Aorta (tissue), 5 donors: ENCODE measurements around the gene SMIM23. TPM values are rescaled to one million over a fixed set of nuclear protein-coding genes. Genes with fewer than 3 reads are reported as not detected.
"Not testable (repeated sequence)": the region's sequence is repeated elsewhere in the genome, so short reads cannot be mapped to it uniquely, and the experiment has no call there.

Experiments
- ATAC-seq: fragments of 200-7000 bp; cut with Tn5 transposase; one replicate; pipeline ENCODE4 v1.9.1; 2022; ENCODE audit warnings: moderate library complexity; ENCODE audit not compliant: low FRiP score
- DNase-seq, 2 donors: peaks; one replicate each; pipeline ENCODE4 v3.0.0-alpha.2; 2020
- H3K27ac ChIP-seq, 2 donors: one replicate each; pipeline ENCODE4 v1.5.1; 2013; ENCODE audit warnings: low read length in 2 of 2, mild to moderate bottlenecking in 2 of 2, moderate library complexity in 2 of 2, control low read depth in 1 of 2, inconsistent platforms in 1 of 2, low read depth in 1 of 2
- H3K27me3 ChIP-seq, 2 donors: one replicate each; pipeline ENCODE4 v1.6.1; 2013; ENCODE audit warnings: control low read depth in 1 of 2, low read length in 1 of 2, mild to moderate bottlenecking in 1 of 2, moderate library complexity in 1 of 2; ENCODE audit not compliant: insufficient read depth in 2 of 2, control insufficient read depth in 1 of 2
- H3K36me3 ChIP-seq, 2 donors: one replicate each; pipeline ENCODE4 v1.6.1; 2013; ENCODE audit warnings: control low read depth in 1 of 2, low read length in 1 of 2, mild to moderate bottlenecking in 1 of 2; ENCODE audit not compliant: insufficient read depth in 2 of 2, control insufficient read depth in 1 of 2
- H3K4me1 ChIP-seq, 2 donors: one replicate each; pipeline ENCODE4 v1.6.1; 2013; ENCODE audit warnings: low read length in 2 of 2, control low read depth in 1 of 2, mild to moderate bottlenecking in 1 of 2, moderate library complexity in 1 of 2; ENCODE audit not compliant: insufficient read depth in 2 of 2, control insufficient read depth in 1 of 2
- H3K4me3 ChIP-seq, 2 donors: one replicate each; pipeline ENCODE4 v1.5.1; 2013; ENCODE audit warnings: low read length in 2 of 2, control low read depth in 1 of 2, mild to moderate bottlenecking in 1 of 2
- H3K9me3 ChIP-seq: one replicate; pipeline ENCODE4 v1.6.1; 2013; ENCODE audit warnings: mild to moderate bottlenecking, low read length; ENCODE audit not compliant: control insufficient read depth
- WGBS, 2 donors: extraction: QIAGEN DNeasy Blood & Tissue Kit; methylation state at CpG; one replicate each; pipeline ENCODE4 v1.1.7; 2013; 5-methylcytosine and 5-hydroxymethylcytosine counted together
- intact Hi-C, 2 donors: fragments of 100-400 bp; cut with DNase I; formaldehyde crosslinking; loops; one replicate each; pipeline versions ENCODE4 v1.14.2 to v1.15.0; 2022
- polyA plus RNA-seq, 2 donors: library from polyadenylated mRNA; stranded (reverse); fragments of 200-250 nt; gene quantifications; one replicate each; pipeline ENCODE4 v1.2.3, GENCODE V29; 2013
- total RNA-seq, 2 donors: library from RNA; stranded (reverse); fragmentation: NEBNext Ultra II Directional; extraction: Animal tissue kit (Norgen Biotek cat#: 25700); gene quantifications; one replicate each; pipeline ENCODE4 v1.2.1, GENCODE V29; 2021
- donor health status: healthy with polysubstance abuse.
- donor health status: Bipolar disorder and iron deficiency.
- donor health status: DM: no; HTN: no; CAD: no.
- donor health status: DM: no; HTN: no; CAD: no.
- donor health status: DM: yes; HTN: yes; CAD: no.

Gene SMIM23
- total and polyA plus RNA-seq, 4 donors: not detected

GRCh38 chr5:171781744-171782143 lies 3.9 kb upstream of the SMIM23 start:
- intact Hi-C loops, ATAC-seq, H3K4me1 ChIP-seq, H3K27ac ChIP-seq, H3K36me3 ChIP-seq, H3K4me3 ChIP-seq, H3K27me3 ChIP-seq, H3K9me3 ChIP-seq, DNase-seq: not testable (repeated sequence)
- 82 to 84% methylated on average over 4 of the region's 4 CpGs for WGBS, 2 donors

GRCh38 chr5:171782332-171782966 lies 3.2 kb upstream of the SMIM23 start:
- no peaks in the 10 kb centered on the region for H3K4me1 ChIP-seq
- H3K27me3 ChIP-seq: no peaks in the 10 kb centered on the region
- WGBS, 2 donors: 70 to 73% methylated on average over 18 of the region's 18 CpGs
- intact Hi-C loops: no loop called here
- H3K9me3 ChIP-seq: peaks cover 4% of the 10 kb centered on the region
- no peak for DNase-seq
- H3K36me3 ChIP-seq: no peaks in the 10 kb centered on the region
- H3K4me3 ChIP-seq: no peak overlapping the region
- no peak for ATAC-seq
- H3K27ac ChIP-seq: no peak overlapping the region

GRCh38 chr5:171783051-171783450 lies 2.6 kb upstream of the SMIM23 start:
- Histone ChIP-seq H3K36me3 (no peaks in the 10 kb centered on the region), H3K4me1 (no peaks in the 10 kb centered on the region), H3K27me3 (no peaks in the 10 kb centered on the region), H3K9me3 (peaks cover 4% of the 10 kb centered on the region), H3K4me3 (no peak overlapping the region), H3K27ac (no peak overlapping the region)
- 45 to 53% methylated on average over 2 of the region's 2 CpGs for WGBS, 2 donors
- ATAC-seq (no peak), DNase-seq (no peak)
- intact Hi-C loops: no loop called here

DNA sequence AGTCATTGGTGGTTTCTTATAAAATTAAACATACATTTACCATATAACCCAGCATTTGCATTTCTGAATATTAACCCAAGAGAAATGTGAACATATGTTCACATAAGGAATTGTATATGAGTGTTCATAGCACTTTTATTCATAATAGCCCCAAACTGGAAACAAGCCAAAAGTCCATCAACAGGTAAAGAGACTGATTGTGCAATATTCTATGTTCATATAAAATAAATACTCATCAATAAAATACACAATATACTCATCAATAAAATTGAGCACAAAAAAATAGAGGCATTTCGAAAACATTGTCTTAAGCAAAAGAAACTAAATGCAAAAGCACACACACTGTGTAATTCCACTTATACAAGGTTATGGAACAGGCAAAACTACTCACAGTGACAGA lies 3.7 kb downstream of the SMIM23 start:
- Histone ChIP-seq H3K9me3 (no peaks in the 10 kb centered on the region), H3K27me3 (no peaks in the 10 kb centered on the region), H3K4me1 (no peaks in the 10 kb centered on the region), H3K4me3 (no peak overlapping the region), H3K27ac (no peak overlapping the region), H3K36me3 (no peaks in the 10 kb centered on the region)
- intact Hi-C loops: no loop called here
- DNase-seq (no peak), ATAC-seq (no peak)
- 86% methylated on average over 1 of the region's 1 CpG for WGBS, 2 donors

DNA sequence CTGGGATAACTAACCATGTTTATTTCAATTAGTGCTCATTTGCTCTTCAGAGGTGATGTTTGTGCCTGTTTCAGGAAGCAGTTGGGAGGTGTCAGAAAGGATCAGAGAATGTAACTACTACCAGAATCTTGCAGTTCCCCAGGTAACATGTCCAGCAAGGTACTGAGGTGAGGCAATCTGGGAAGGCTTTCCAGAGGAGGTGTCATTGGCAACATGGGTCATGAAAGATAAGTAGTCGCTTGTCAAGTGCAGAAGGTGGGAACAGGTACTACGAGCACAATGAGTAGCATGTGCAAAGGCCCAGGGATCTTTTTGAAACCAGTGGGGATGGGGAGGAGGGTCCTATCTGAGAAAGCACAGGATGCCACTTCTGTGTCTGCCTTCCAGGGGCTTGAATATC lies 4.8 kb downstream of the SMIM23 start:
- intact Hi-C loops: no loop called here

GRCh38 chr5:171794470-171794960 lies 8.9 kb downstream of the SMIM23 start:
- Histone ChIP-seq H3K36me3 (no peaks in the 10 kb centered on the region), H3K9me3 (no peaks in the 10 kb centered on the region), H3K27me3 (no peaks in the 10 kb centered on the region), H3K4me1 (no peaks in the 10 kb centered on the region), H3K4me3 (no peak overlapping the region), H3K27ac (no peak overlapping the region)
- 88 to 93% methylated on average over 2 of the region's 2 CpGs for WGBS, 2 donors
- DNase-seq (no peak), ATAC-seq (no peak)
- intact Hi-C loops: no loop called here

More for the DNA sequence above, 4.8 kb downstream of the SMIM23 start:
- Histone ChIP-seq H3K27ac (no peak overlapping the region), H3K36me3 (no peaks in the 10 kb centered on the region), H3K27me3 (no peaks in the 10 kb centered on the region), H3K4me3 (no peak overlapping the region), H3K4me1 (no peaks in the 10 kb centered on the region), H3K9me3 (no peaks in the 10 kb centered on the region)
- WGBS, 2 donors: 91 to 92% methylated on average over 2 of the region's 2 CpGs
- ATAC-seq (no peak), DNase-seq (no peak)

DNA sequence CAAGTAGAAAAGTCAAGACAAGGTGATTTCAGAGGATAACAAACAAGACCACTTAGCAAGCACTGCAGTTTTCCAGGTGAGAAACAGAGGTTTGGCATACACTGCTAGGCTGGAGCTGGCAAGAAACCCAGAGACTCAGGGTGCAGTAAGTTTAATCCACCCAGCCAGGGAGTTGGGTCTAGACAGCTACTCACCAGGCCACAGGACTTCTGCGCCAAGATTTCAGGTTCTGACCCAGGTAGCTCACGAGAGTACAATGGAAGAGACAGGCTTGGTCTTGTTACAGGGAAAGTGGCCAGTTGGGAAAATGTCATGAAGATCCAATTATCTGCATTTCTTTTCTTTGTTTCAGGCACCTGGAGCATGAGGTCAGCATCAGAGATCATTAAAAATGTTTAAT lies 9.8 kb downstream of the SMIM23 start:
- ATAC-seq: no peak
- Histone ChIP-seq H3K9me3 (no peaks in the 10 kb centered on the region), H3K36me3 (no peaks in the 10 kb centered on the region), H3K4me3 (no peak overlapping the region), H3K27ac (no peak overlapping the region), H3K4me1 (no peaks in the 10 kb centered on the region), H3K27me3 (no peaks in the 10 kb centered on the region)
- intact Hi-C loops: no loop called here
- no peak for DNase-seq
- WGBS, 2 donors: 90 to 91% methylated on average over 2 of the region's 2 CpGs

- Histone ChIP-seq H3K4me1 (no peaks in the 10 kb centered on the region), H3K4me3 (no peak overlapping the region), H3K27me3 (no peaks in the 10 kb centered on the region), H3K27ac (no peak overlapping the region), H3K9me3 (no peaks in the 10 kb centered on the region), H3K36me3 (no peaks in the 10 kb centered on the region)
- 83 to 88% methylated on average over 8 of the region's 8 CpGs for WGBS, 2 donors
- intact Hi-C loops: no loop called here
- ATAC-seq (no peak), DNase-seq (no peak)
Measured at GRCh38 chr5:171796436-171796835, 10.8 kb downstream of the SMIM23 start.

GRCh38 chr5:171797543-171797942 lies 11.9 kb downstream of the SMIM23 start:
- no peak for DNase-seq
- H3K27ac ChIP-seq: no peak overlapping the region
- intact Hi-C loops: no loop called here
- no peak for ATAC-seq
- no peaks in the 10 kb centered on the region for H3K27me3 ChIP-seq
- 78 to 85% methylated on average over 5 of the region's 5 CpGs for WGBS, 2 donors
- no peaks in the 10 kb centered on the region for H3K36me3 ChIP-seq
- no peaks in the 10 kb centered on the region for H3K4me1 ChIP-seq
- no peaks in the 10 kb centered on the region for H3K9me3 ChIP-seq
- H3K4me3 ChIP-seq: no peak overlapping the region
